ENCODE data around the gene LRRC47.
"Not testable (repeated sequence)": the region's sequence is repeated elsewhere in the genome, so short reads cannot be mapped to it uniquely, and the experiment has no call there.

The LRRC47 gene

DNA sequence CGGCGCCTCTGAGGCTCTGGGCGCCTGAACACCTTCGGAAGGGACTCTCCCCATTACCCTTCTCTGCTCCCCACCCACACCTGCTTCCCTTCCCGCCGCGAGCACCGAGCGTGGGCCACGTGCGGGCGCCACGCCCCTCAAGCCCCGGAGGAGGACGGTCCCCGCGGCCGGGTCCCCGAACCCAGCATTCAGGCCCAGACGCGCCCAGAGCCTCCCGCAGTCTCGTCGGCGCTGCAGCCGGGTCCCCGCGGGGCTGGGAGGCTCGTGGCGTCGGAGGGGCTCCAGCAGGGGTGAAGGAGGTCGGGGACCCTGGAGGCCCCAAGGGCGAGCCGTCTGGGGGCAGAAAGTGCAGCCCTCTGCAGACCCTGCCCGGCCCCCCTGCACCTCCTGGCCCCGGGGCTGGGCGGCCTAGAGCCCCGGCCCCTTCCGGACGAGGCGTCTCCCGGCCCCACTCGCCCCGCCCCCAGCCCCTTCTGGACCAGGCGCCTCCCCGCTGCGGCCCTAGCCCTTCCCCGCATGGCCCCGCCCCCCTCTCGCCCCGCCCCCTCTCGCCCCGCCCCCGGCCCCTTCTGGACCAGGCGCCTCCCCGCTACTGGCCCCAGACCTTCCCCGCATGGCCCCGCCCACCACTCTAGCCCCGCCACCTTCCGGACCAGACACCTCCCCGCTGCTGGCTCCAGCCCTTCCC lies 24.1 kb downstream of the LRRC47 start:
- peak; percentile 78 for DNase-seq (ENCODE audit: low read depth)

DNA sequence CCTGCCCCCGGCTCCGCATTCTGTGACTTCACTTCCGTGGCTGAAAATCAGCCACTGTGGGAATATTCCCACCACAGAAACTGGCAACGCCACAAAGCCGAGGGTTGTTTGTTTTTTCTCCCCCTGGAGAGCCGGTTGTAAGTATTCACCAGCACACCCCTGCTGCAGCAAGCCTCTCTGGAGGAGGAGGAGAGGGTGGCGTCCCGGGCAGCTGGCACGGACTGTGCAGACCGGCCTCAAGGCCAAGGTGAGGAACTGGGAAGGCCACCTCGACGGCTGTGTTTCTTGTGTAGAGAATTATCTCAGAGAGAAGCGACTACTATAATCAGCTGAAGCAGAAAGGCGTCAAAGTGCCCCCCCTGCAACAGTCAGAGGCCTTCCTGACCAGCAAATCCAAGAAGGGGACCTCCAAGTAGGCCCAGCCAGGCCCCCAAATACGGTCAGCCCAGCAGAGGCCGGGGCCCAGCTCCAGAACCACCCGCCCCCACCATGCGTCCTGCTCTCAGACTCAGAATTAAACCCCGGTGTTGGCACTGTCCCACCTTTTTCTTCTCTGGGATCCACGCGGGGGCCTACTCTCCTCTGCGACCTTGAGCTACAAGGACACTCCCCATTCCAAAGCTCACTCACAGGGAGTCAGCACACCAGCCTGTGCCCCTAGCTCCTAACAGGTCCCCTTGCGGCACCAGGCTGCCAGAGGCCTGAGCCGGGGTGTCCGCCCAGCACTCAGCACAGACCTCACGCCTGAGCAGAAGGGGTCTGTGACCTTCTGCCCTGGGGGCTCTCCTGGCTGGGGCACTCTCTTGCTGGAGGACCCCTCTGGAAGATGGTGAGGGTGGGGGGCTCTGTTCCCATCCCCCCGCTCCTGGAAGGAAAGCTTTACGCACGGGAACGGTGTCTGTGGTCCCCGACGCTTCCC lies 24.9 kb downstream of the LRRC47 start:
- no peak for DNase-seq (ENCODE audit: low read depth)

DNA sequence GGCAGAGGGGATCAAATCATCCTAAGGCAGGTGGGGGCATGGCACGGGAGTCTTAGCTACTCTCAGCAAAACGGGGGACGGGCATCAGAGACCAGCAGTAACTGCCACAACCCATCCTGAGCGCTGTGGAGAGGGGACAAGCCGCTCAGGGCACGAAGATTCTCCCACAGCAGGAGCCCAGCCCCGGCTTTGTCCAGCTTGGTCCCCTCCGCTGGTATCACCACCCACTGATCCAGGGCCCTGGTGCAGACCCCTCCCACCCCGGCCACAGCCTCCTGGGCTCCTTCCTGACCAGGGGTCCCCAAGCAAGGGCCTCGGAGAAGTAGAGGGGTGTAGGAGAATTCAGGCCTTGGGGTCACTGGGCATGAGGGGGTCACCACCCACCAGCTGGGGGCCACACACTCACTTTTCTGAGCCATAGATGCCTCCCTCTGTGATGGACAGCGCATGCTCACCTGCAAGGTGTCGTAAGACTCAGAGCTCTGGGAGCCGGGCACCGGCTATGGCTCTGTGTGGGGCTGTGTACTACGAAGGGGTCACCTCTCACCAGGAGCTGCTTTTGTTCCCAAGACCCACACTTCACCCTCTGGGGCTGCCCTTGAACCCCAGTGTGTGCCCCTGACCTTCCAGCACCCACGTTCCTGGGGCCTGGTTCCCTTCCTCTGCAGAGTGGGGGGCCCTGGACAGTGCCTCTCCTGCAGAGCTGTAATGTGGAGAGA lies 26.1 kb downstream of the LRRC47 start:
- DNase-seq (ENCODE audit: low read depth): no peak

DNA sequence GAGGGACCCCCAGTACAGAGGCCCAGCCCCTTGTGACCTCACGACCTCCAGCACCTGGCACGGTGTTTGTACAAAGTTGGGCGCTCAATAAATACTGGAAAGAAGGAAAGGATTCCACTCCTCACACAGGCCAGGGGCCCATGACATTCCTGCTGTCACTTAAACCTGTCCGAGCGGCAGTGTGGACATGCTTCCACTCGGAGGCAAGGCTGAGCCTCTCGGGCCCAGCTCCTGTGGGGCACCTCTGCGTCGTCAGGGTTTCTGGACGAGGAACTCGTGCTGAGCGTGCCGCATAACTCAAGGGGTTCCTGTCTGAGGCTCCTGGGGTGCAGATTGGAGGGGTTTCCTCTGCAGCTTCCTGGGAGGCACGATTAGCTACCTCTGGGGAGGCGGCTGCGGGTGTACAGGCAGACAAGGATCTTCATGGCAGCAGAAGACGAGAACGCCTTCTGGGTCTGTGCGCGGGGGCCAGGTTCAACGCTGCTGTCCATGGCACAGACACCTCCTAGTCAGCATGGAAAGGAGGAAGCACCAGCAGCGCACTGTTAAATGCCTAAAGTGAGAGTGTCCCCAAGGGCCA lies 27.4 kb downstream of the LRRC47 start:
- no peak for DNase-seq (ENCODE audit: low read depth)

DNA sequence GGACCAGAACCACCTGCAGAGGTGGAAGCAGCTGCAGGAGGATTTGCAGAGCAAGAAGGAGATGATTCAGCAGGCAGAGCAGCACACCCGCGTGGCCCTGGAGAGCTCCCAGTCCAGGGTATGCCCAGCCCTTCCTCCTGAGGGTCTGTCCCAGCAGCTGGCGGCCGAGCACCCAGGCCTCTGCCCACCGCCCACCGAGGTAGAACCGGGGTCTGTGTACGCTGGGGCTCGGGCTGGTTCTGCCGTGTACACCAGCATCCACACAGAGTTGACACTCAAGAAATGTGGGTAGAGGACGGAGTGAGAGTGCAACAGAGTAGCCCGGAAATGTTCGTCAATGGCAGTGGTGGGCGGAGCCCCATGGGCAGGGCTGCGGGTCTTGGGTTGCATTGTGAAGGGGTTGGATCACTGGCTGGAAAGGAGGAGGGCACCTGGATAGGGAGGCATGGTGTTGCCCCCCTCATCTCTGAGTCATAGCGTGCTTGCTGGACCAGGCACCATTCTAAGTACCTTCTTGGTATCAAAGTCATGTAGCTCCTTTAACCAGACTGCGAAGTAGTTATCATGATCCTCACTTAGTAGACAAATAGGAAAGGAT lies 28.9 kb downstream of the LRRC47 start:
- DNase-seq (ENCODE audit: low read depth): no peak

DNA sequence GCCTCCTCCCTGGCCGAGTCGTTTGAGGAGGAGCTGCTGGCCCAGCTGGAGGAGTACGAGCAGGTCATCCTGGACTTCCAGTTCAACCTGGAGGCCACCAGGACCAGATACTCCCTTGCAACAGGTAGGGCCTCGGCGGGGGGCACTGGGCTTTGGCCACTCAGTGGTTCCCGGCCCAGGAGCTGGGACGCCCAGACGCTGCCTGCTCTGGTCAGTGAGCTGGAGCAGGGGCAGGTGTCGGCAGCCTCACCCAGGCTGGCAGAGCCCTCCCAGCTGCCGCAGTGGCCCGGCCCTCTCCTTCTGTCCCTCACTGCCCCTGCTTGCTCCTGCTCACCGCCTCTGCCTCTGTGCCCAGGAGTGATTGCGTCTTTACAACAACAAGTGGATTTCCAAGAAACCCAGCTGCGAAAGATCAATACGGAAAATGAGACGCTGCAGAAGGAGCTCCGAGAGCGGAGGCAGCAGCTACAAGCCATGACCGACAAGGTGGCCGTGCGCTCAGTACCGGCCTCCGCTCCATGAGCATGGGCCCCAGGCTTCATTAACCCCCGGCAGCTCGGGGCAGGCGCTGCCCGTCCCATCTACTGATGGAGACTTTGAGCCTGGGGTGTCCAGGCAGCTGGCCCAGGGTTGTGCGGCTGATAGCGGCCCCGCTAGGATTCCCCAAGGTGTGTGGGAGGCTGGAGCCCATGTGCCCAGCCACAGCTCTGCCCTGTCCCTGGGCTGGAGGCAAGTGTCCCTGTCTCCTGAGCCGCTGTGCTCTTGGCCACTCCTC lies 32.8 kb downstream of the LRRC47 start:
- DNase-seq (ENCODE audit: low read depth): no peak

DNA sequence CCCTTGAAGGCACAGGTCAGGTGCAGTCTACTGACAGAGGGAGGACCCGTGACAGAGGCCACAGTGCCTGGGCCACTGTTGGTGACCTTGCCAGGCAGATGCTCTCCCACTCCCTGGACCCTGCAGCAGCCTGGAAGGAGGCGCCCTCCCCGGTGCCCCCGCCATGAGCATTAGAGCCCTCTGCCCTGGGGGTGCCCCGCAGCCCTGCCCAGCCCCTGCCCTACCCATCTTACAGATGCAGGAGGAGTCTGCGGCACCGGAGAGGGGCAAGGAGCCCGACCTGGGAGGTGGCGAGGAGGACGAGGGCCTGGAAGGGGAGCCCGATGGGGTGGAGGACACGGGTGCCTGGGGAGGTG lies 33.4 kb downstream of the LRRC47 start:
- DNase-seq (ENCODE audit: low read depth): no peak

DNA sequence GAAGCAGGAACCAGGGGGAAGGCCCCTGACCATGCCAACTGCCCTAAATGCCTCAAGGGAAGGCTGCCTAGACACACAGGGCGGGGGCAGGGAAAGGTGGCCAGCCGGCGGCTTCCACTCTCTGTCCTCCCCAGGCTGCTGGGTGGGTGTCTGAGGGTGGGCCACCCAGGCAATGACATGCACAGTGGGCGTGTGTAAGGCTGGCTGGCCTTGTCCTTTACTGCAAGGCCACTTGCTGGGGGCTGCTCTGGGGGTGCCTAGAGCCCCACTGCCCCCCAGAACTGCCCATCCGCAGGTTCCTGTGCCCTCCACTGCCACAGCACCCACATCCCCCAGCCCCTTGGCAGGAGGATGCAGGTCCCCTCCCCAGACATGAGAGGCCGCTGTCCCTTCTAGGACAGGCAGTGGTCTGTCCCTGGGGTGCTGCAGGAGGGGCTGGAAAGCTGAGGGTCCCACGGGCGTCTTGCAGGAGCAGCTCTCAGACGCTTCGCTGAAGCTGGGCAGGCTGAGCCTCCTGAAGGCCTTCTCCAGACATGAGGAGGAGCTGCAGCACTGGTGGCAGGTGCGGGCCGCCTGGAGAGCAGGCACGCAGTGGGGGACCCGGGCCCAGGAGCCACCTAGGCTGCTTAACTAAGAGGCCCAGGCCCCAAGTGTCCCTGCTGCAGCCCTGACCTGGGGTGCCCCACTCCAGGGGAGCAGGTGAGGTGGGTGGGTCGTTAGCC lies 34.0 kb downstream of the LRRC47 start:
- no peak for DNase-seq (ENCODE audit: low read depth)

DNA sequence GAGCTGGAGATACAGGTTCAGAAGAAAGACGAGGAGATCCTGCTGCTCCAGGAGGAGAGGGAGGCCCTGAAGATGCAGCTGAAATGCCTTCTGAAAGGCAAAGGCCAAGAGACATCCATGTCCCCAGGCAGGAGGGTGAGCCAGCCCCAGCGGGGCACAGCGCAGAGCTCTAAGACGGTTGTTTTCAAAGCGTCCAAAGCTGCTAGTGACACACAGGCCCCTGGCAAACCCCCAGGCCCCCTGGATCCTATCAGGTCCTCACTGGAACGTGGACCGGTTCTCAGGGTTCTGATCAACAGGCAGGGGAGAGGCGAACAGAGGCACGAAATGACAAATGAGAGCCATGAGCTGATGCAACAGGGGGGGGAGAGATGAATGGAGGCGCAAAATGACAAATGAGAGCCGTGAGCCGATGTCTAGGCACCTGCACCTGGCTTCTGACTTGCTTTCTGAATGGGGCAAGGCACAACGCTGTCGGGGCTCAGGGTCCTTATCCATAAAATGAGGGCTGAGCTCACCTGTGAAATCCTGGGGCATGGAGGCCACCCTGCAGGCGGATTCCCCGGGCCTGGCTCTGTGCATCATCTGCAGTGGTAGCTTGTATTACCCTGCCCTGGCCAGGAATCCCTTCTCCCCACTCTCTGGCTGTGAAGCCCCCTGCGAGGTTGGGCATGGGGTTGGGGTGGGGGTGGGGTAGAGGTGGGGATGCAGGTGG lies 34.8 kb downstream of the LRRC47 start:
- DNase-seq (ENCODE audit: low read depth): no peak

DNA sequence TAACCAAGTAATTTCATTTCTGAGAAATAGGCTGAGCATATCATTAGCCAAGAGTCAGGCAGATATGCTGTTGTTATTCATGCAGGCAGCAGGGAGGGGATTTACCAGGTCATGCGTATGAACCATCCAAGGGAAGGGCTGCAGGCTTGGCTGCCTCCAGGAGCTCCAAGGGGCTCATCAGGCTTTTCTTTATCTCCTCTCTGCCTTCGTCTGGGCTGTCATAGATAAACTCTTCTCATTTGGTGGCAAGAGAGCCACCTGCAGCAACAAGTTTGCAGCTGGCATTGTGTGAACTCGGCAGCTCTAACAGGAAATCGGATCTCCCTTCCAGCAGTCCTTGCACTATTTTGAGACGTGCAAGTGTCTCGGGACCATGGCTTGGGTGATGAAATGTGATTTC lies 36.5 kb downstream of the LRRC47 start:
- no peak for DNase-seq (ENCODE audit: low read depth)

DNA sequence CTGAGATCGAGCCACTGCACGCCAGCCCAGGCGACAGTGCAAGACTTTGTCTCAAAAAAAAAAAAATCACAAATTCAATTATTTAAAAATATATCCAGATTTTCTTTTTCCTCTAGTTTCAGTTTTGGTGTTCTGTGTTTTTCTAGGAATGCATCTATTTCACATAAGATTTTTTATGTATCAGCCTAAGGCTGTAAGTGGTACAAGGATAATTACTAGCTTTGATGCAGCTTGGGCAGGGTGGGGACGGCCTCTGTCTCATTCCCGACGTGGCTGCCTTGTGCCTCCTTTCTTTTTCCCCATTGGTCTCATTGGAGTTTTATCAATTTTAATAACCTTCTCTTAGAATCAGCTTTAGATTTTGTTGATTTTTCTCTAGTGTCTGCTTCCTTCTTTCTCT lies 37.1 kb downstream of the LRRC47 start:
- DNase-seq (ENCODE audit: low read depth): no peak

DNA sequence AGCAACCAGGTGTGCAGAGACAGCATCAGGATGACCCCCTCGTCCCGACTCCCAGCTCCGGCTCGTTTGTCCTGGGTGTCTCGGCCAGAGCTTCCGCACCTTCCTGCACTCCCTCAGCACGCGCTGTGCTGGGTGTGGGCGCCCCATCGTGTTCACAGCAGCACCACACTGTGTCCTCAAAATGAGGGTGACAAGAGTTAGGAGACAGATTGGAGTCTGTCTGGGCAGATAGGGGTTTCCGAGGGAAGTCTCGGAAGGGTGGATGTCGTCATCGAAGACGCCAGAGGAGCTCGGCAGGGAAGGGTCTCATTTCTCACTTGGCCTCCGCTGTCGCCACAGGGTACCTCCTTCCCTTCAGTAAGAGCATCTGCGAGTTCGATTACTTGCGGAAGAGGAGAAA lies 39.9 kb downstream of the LRRC47 start:
- no peak for DNase-seq (ENCODE audit: low read depth)

DNA sequence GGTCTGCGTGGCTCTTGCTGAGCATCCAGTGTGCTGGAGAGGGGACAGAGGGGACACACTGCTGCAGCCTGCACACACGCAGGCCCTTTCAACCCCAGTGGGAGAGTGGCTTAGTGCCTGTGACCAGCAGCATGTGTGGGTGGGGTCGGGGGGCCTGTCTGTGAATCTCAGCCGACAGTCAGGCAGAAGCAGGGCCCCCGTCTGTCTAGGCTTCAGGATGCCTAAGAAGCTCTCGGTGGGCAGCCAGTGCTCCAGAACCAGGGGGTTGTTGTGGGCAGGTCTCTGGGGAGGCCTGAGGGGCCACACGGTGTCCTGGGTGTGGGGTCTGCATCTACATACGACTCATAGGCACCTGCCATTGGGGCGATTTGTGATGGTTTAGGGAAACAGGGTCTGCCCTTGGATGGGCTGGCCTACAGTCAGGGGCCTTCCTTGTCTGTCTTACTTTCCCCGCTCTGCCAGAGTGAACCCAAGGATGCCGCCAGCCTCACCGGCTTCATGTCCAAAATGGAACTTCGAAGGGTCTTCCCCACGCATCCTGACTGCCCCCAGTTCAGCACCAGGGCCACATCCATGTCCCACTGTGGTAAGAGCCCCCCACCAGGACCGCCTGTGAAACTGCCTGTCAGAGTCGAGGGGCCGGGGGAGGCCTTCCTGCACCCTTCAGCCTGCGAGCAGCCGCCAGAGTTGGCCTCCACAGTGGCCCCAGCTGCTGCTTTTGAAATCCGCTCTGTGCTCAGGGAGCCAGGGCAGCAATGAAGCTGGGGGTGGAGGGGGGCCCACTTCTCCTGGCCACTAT lies 42.4 kb downstream of the LRRC47 start:
- DNase-seq (ENCODE audit: low read depth): no peak

DNA sequence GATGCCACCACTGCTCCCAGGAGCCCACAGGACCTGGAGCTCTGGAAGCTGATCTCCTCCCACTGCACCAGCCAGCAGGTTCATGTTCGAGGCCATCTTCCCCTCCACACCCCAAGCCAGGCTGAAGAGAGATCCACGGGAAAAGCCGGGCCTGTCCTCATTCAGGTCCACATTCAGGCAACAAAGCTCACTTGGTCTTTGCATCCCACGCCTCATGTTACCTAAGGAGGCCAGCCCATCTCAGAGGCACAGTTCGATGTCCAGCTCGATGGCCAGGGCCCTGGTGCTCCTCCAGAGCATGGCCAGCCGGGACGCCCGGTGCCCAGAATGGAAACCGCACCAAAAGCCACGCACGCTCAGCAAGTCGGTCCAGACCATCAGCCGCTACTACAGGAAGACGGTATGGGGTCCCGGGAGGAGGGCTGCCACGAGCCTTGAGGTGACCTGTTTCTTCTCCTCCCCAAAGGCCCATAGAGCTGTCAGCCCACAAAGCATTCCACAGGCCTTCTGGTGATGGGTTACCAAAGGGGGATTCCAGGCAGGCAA lies 43.8 kb downstream of the LRRC47 start, which contains the start of gene CCDC27:
Gene CCDC27 (plus strand): TSS at position 51 of the 546 bp plus-strand sequence. CDS start 32 bp downstream, at position 83.
- DNase-seq (ENCODE audit: low read depth): no peak

DNA sequence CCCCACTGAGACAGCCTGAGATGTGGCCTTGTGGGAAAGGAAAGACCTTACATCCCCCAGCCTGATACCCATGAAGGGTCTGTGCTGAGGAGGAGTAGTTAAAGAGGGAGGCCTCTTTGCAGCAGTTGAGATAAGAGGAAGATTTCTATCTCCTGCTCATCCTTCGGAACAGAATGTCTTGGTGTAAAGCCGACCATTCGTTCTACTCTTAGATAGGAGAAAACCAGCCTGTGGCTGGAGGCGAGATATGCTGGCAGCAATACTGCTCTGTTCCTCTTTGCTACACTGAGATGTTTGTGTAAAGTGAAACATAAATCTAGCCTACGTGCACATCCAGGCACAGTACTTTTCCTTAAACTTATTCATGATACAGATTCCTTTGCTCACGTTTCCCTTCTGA lies 45.6 kb downstream of the LRRC47 start:
- DNase-seq (ENCODE audit: low read depth): no peak

DNA sequence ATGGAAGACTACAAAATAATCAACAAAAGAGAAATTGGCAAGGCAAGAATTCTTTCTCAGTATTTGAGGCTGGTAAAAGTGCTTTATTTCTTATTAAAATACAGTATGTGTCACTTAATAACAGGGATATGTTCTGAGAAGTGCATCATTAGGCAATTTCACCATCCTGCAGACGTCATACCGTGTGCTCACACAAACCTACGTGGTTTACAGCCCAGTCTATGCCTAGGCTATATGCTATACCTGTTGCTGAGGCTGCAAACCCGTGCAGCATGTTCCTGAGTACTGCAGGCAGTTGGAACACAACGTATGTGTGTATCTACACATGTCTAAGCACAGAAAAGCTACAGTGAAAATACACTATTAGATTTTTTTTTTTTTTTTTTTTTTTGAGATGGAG lies 46.8 kb downstream of the LRRC47 start:
- DNase-seq (ENCODE audit: low read depth): no peak

DNA sequence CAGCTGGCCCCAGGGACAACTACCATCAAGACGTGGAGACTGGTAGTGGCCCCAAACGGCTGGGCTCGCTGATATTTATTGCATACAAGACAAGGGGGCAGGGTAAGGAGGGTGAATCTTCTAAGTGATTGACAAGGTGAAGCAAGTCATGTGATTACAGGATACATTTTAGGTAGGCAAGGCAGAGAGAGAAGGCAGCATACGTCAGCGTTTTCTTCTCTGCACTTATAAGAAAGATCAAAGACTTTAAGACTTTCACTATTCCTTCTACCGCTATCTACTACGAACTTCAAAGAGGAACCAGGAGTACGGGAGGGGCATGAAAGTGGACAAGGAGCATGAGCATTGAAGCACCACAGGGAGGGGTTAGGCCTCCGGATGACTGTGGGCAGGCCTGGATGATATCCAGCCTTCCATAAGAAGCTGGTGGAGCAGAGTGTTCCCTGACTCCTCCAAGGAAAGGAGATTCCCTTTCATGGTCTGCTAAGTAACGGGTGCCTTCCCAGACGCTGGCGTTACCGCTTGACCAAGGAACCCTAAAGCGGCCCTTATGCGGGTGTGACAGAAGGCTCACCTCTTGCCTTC lies 47.9 kb downstream of the LRRC47 start:
- not testable (repeated sequence) for DNase-seq (ENCODE audit: low read depth)

DNA sequence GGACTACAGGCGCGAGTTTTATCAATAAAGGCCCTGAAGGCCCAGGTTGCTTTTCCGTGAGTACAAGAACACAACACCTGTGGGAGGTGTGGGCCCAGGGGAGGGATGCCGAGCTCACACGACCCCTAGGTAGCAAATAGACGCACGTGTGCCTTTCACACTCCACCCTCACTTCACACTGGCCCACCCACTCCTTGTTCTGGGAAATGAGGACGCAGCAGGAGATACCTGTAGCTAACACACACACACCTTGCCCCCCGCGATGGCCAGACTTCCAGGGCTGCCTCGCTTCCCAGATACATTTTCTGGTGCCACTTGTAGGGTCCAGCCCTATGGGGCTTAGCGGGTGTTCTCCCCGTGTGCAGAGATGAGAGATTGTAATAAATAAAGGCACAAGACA lies 48.4 kb downstream of the LRRC47 start:
- no peak for DNase-seq (ENCODE audit: low read depth)

DNA sequence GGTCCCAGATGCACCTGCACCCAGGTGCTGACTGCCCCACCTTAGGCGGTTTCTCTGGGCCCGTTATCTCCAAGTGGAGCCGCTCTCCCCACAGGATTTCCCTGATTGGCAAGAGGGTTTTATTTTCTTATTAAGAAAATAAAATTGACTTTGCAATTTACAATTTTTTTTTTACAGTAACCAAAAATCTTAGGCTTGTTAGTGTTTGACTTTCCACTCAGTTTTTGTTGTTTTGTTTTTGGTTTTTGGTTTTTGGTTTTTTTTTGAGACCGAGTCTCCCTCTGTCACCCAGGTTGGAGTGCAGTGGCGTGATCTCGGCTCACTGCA lies 48.8 kb downstream of the LRRC47 start:
- no peak for DNase-seq (ENCODE audit: low read depth)

Data from activated T-helper 9 cell treated with anti-CD3 and anti-CD28 coated beads, Interleukin-2, amount 50 U/mL, for 16 hours (primary cell).